HCT116 (cell line): Measurements from ENCODE around the gene GNA15. TPM values are rescaled to one million over a fixed set of nuclear protein-coding genes. Genes with fewer than 3 reads are reported as not detected.

ENCODE experiments used
- ATAC-seq: fragments of 200-7000 bp; cut with Tn5 transposase; 2 replicates; pipeline ENCODE4 v1.9.1; 2020; ENCODE audit warnings: mild to moderate bottlenecking, moderate library complexity
- BruUV-seq: library from RNA; stranded (reverse); fragments of 400-500 nt; replicated peaks from 2 replicates; lab custom pipeline; 2021; lab: Mats Ljungman, UMichigan
- CTCF ChIA-PET: fragments of 300-600 bp; sonication (Branson Sonifier 250); formaldehyde crosslinking; loops from one replicate; lab custom pipeline; 2021; ENCODE audit warnings: antibody characterized with exemption; lab: Charles Lee
- POLR2A ChIA-PET: fragments of 300-600, 350-600 bp; sonication (Branson Sonifier 250); formaldehyde crosslinking; loops from one replicate; lab custom pipeline; 2021; ENCODE audit warnings: antibody characterized with exemption; lab: Charles Lee
- RAD21 ChIA-PET, 2 experiments: fragments of 300-600 bp; sonication (Branson Sonifier 250); formaldehyde crosslinking; loops; one replicate each; lab custom pipeline; 2023; ENCODE audit warnings: low total read pairs in 2 of 2; ENCODE audit not compliant: uncharacterized antibody in 2 of 2, unreplicated experiment in 2 of 2, low non-redundant PET in 1 of 2; lab: Charles Lee
- DNase-seq: peaks from one replicate; pipeline ENCODE4 v3.0.0-alpha.2; 2010; ENCODE audit warnings: low read depth, low spot score
- H2AFZ ChIP-seq: fragments of 200-600 bp; shearing (Covaris generic), sonication (generic); 2 replicates; pipeline ENCODE4 v1.6.1; 2017; ENCODE audit warnings: low read depth, mixed run types, mixed read lengths, antibody characterized with exemption, low read length; ENCODE audit not compliant: poor library complexity, severe bottlenecking
- H3K27ac ChIP-seq: 2 replicates; pipeline ENCODE4 v1.5.1; 2012; ENCODE audit warnings: low read depth, low read length
- H3K27me3 ChIP-seq: fragments of 200-600 bp; sonication (generic); 2 replicates; pipeline ENCODE4 v1.6.1; 2016; ENCODE audit warnings: mixed run types, low read length, mixed read lengths; ENCODE audit not compliant: insufficient read depth
- H3K36me3 ChIP-seq, 2 experiments: fragments of 200-500 bp in 1 of 2; fragments of 200-600 bp in 1 of 2; sonication (Bioruptor generic) in 1 of 2; sonication (generic) in 1 of 2; 2 replicates each; pipeline versions ENCODE4 v1.5.1 to v1.6.1; 2014 to 2016; ENCODE audit warnings: low read length in 2 of 2, inconsistent platforms in 1 of 2, mixed read lengths in 1 of 2, mixed run types in 1 of 2; ENCODE audit not compliant: insufficient read depth in 2 of 2, control insufficient read depth in 1 of 2
- H3K4me1 ChIP-seq, 2 experiments: fragments of 200-600 bp in 1 of 2; sonication (generic) in 1 of 2; 2 replicates each; pipeline versions ENCODE4 v1.5.1 to v1.6.1; 2012 to 2017; ENCODE audit warnings: low read length in 2 of 2, inconsistent platforms in 1 of 2, mild to moderate bottlenecking in 1 of 2, mixed read lengths in 1 of 2, mixed run types in 1 of 2, moderate library complexity in 1 of 2; ENCODE audit not compliant: insufficient read depth in 2 of 2, control insufficient read depth in 1 of 2
- H3K4me2 ChIP-seq: fragments of 200-600 bp; sonication (generic); 2 replicates; pipeline ENCODE4 v1.6.1; 2017; ENCODE audit warnings: mixed run types, low read length, mixed read lengths
- H3K4me3 ChIP-seq, 2 experiments: fragments of 200-600 bp in 1 of 2; sonication (generic) in 1 of 2; replicated peaks in 1 of 2; 2 replicates each; pipeline ENCODE4 v1.5.1; 2011 to 2016; ENCODE audit warnings: low read length in 2 of 2, control low read depth in 1 of 2, low read depth in 1 of 2, mild to moderate bottlenecking in 1 of 2, mixed read lengths in 1 of 2, mixed run types in 1 of 2
- H3K79me2 ChIP-seq: fragments of 200-600 bp; sonication (generic); 2 replicates; pipeline ENCODE4 v1.6.1; 2017; ENCODE audit warnings: mild to moderate bottlenecking, mixed run types, low read length, moderate library complexity, mixed read lengths; ENCODE audit not compliant: insufficient read depth
- H3K9ac ChIP-seq: fragments of 200-600 bp; sonication (generic); 2 replicates; pipeline ENCODE4 v1.6.1; 2016; ENCODE audit warnings: low read length, mixed read lengths
- H3K9me2 ChIP-seq: fragments of 200-600 bp; sonication (generic), shearing (Covaris generic); 2 replicates; pipeline ENCODE4 v1.6.1; 2017; ENCODE audit warnings: mixed run types, mild to moderate bottlenecking, moderate library complexity; ENCODE audit not compliant: insufficient read depth
- H3K9me3 ChIP-seq, 2 experiments: fragments of 200-500 bp in 1 of 2; fragments of 200-600 bp in 1 of 2; sonication (Bioruptor generic) in 1 of 2; sonication (generic) in 1 of 2; 2 replicates each; pipeline ENCODE4 v1.6.1; 2014 to 2017; ENCODE audit warnings: low read length in 2 of 2, mixed read lengths in 2 of 2, inconsistent platforms in 1 of 2, low read depth in 1 of 2, mild to moderate bottlenecking in 1 of 2, mixed run types in 1 of 2, moderate library complexity in 1 of 2; ENCODE audit not compliant: control insufficient read depth in 1 of 2, insufficient read depth in 1 of 2
- H4K20me1 ChIP-seq: fragments of 200-600 bp; sonication (generic), shearing (Covaris generic); 2 replicates; pipeline ENCODE4 v1.6.1; 2017; ENCODE audit warnings: mixed run types, mild to moderate bottlenecking, moderate library complexity; ENCODE audit not compliant: insufficient read depth
- ATF3 ChIP-seq: IDR thresholded peaks from 2 replicates; pipeline ENCODE4 v1.6.1; 2012
- CTCF ChIP-seq, 3 experiments: fragments of 200-600 bp in 1 of 3; sonication (generic) in 1 of 3; IDR thresholded peaks in 2 of 3; conservative IDR thresholded peaks in 1 of 3; 2 replicates each; pipeline ENCODE4 v1.5.1; 2012 to 2017; ENCODE audit warnings: low read depth in 2 of 3, low read length in 2 of 3, antibody characterized with exemption in 1 of 3, borderline replicate concordance in 1 of 3, control low read depth in 1 of 3, mild to moderate bottlenecking in 1 of 3, mixed read lengths in 1 of 3, mixed run types in 1 of 3, moderate library complexity in 1 of 3; ENCODE audit not compliant: insufficient read depth in 1 of 3
- EGR1 ChIP-seq: IDR thresholded peaks from 2 replicates; pipeline ENCODE4 v1.6.1; 2012; ENCODE audit warnings: low read depth
- EZH2 ChIP-seq: fragments of 200-600 bp; sonication (generic); IDR thresholded peaks from 2 replicates; pipeline ENCODE4 v1.6.1; 2017; ENCODE audit warnings: antibody characterized with exemption, mixed run types
- EZH2phosphoT487 ChIP-seq: fragments of 200-600 bp; IDR thresholded peaks from 2 replicates; pipeline ENCODE4 v1.6.1; 2018; ENCODE audit warnings: antibody characterized with exemption, borderline replicate concordance
- RAD21 ChIP-seq: IDR thresholded peaks from 2 replicates; pipeline ENCODE4 v1.6.1; 2012; ENCODE audit warnings: low read depth, mild to moderate bottlenecking
- REST ChIP-seq: IDR thresholded peaks from 2 replicates; pipeline ENCODE4 v1.6.1; 2012; ENCODE audit warnings: low read depth
- ZFX ChIP-seq: fragments of 450-650 bp; IDR thresholded peaks from 2 replicates; pipeline ENCODE4 v1.6.1; 2017
- ZNF274 ChIP-seq: fragments of 200-500 bp; sonication (Bioruptor generic); IDR thresholded peaks from 2 replicates; pipeline ENCODE4 v1.6.1; 2014; ENCODE audit warnings: mild to moderate bottlenecking, low read depth, low read length, inconsistent platforms
- intact Hi-C: fragments of 100-400 bp; cut with micrococcal nuclease; formaldehyde crosslinking; loops from 2 replicates; pipeline ENCODE4 v1.10.0; 2022
- total RNA-seq: library from RNA; stranded (reverse); gene quantifications from one replicate; pipeline ENCODE4 v1.2.1, GENCODE V29; 2021; ENCODE audit not compliant: unreplicated experiment

Gene GNA15
- total RNA-seq, 1 experiment from 2014 or later = 1.5 TPM

- H3K9ac ChIP-seq = no peak overlapping the region
- peaks cover 0 to 3% of the 10 kb centered on the region in 2 experiments; a peak in 2 of 4 replicates for H3K4me1 ChIP-seq
- peaks cover 4% of the 10 kb centered on the region; the same call in 1 of the 2 replicates for H3K79me2 ChIP-seq
- H3K4me2 ChIP-seq = no peak overlapping the region
- RAD21 ChIA-PET = no interaction called here
- H4K20me1 ChIP-seq = no peaks in the 10 kb centered on the region
- DNase-seq (no peak), ATAC-seq (no peak)
- no peaks in the 10 kb centered on the region for H3K9me2 ChIP-seq
- no peak overlapping the region for H2AFZ ChIP-seq
- no peaks in the 10 kb centered on the region; a peak in 1 of 4 replicates for H3K36me3 ChIP-seq
- BruUV-seq = no TSS peak
- H3K9me3 ChIP-seq = no peaks in the 10 kb centered on the region
- TF ChIP-seq RAD21 = no peak
- TF ChIP-seq ZFX = no peak
- TF ChIP-seq CTCF (IDR thresholded peaks at IDR 0.05 in 2 of 3, conservative IDR thresholded peaks at IDR 0.05 in 1 of 3; ENCODE audit: borderline replicate concordance in 1 of 3, insufficient read depth in 1 of 3, low read depth in 2 of 3, low read length in 2 of 3) = no peak
- TF ChIP-seq EGR1 = no peak
- no peak for TF ChIP-seq ATF3
- no peak for TF ChIP-seq EZH2
- TF ChIP-seq REST = no peak
- no peak for TF ChIP-seq EZH2phosphoT487
- TF ChIP-seq ZNF274 = no peak
- intact Hi-C loops = no loop called here
- POLR2A ChIA-PET = interaction anchor here (0.7 kb wide), 1 partner anchor 157 kb away, joined by 3 read pairs; no protein-coding TSS in a partner anchor
- H3K4me3 ChIP-seq = no peak overlapping the region
- no peak overlapping the region for H3K27ac ChIP-seq
- no peaks in the 10 kb centered on the region for H3K27me3 ChIP-seq
- CTCF ChIA-PET = no interaction called here
Observed at GRCh38 chr19:3118232-3119070, 17.4 kb upstream of the GNA15 start.
